GM10248 (cell line): Measurements from ENCODE around the gene PIK3CB.

Source experiments
- CTCF ChIA-PET: fragments of 300-600 bp; sonication (Branson Sonifier 250); formaldehyde crosslinking; extraction: SDS; loops from one replicate; lab custom pipeline; 2021; ENCODE audit warnings: antibody characterized with exemption; lab: Yijun Ruan, JAX
- POLR2A ChIA-PET: fragments of 350-650 bp; sonication (Branson Sonifier 250); formaldehyde crosslinking; extraction: SDS; loops from one replicate; lab custom pipeline; 2020; ENCODE audit warnings: antibody characterized with exemption; lab: Yijun Ruan, JAX
- DNase-seq: peaks from one replicate; pipeline ENCODE4 v3.0.0; 2012; ENCODE audit errors: extremely low spot score
- CTCF ChIP-seq: IDR thresholded peaks from 2 replicates; pipeline ENCODE4 v1.5.1; 2012; ENCODE audit warnings: mild to moderate bottlenecking, low read depth; ENCODE audit errors: extremely low read depth, missing control alignments, control extremely low read depth

The PIK3CB gene

GRCh38 chr3:138862924-138863775 is 28.4 kb upstream of the PIK3CB start:
- POLR2A ChIA-PET = no interaction called here

GRCh38 chr3:138862531-138862923 is 27.8 kb upstream of the PIK3CB start:
- ChIA-PET CTCF (no interaction called here), POLR2A (no interaction called here)
- TF ChIP-seq CTCF = no peak
- no peak for DNase-seq

More at GRCh38 chr3:138862924-138863775, 28.4 kb upstream of the PIK3CB start:
- no peak for DNase-seq
- TF ChIP-seq CTCF = no peak
- CTCF ChIA-PET = interaction anchor here (1.0 to 1.2 kb wide), 2 partner anchors 52 to 60 kb away, joined by 3 to 5 read pairs; no protein-coding TSS in a partner anchor

- TF ChIP-seq CTCF = no peak
- CTCF ChIA-PET = interaction anchor here (1.3 to 2.0 kb wide), 2 partner anchors 54 to 163 kb away, joined by 4 to 15 read pairs; no protein-coding TSS in a partner anchor
- DNase-seq = no peak
- POLR2A ChIA-PET = no interaction called here
These were observed 27.1 kb upstream of the PIK3CB start for GRCh38 chr3:138861798-138862197.

GRCh38 chr3:138856799-138857198 is 22.1 kb upstream of the PIK3CB start:
- ChIA-PET CTCF (interaction anchor here (1.0 kb wide), 1 partner anchor 10 kb away, joined by 3 read pairs; no protein-coding TSS in a partner anchor), POLR2A (no interaction called here)
- no peak for TF ChIP-seq CTCF
- no peak for DNase-seq

- no peak for DNase-seq
- CTCF ChIA-PET = interaction anchor here (0.7 to 1.9 kb wide), 3 partner anchors 12 to 61 kb away, joined by 3 to 8 read pairs (median 3); no protein-coding TSS in a partner anchor
- no peak for TF ChIP-seq CTCF
- POLR2A ChIA-PET = no interaction called here
These were observed 20.2 kb upstream of the PIK3CB start for GRCh38 chr3:138854940-138855339.

- POLR2A ChIA-PET = interaction anchor here (0.5 kb wide), 1 partner anchor 82 kb away, joined by 4 read pairs; no protein-coding TSS in a partner anchor
- no peak for TF ChIP-seq CTCF
- no peak for DNase-seq
- CTCF ChIA-PET = interaction anchor here (0.7 to 1.4 kb wide), 3 partner anchors 11 to 46 kb away, joined by 3 read pairs; no protein-coding TSS in a partner anchor
These were observed 19.5 kb upstream of the PIK3CB start for GRCh38 chr3:138854204-138854603.
